Naive thymus-derived CD4-positive, alpha-beta T cell (primary cell): Measurements from ENCODE around the gene BFSP1. TPM values are rescaled to one million over a fixed set of nuclear protein-coding genes. Genes with fewer than 3 reads are reported as not detected.

Source experiments
- ATAC-seq: fragments of 150-1000 bp; cut with Tn5 transposase; 2 replicates; pipeline ENCODE4 v1.10.0; 2021; ENCODE audit warnings: mild to moderate bottlenecking, moderate library complexity
- CTCF ChIA-PET: fragments of 350-600 bp; sonication (Branson Sonifier 250); formaldehyde crosslinking; loops from one replicate; lab custom pipeline; 2021; ENCODE audit warnings: antibody characterized with exemption; lab: Charles Lee
- POLR2A ChIA-PET: fragments of 350-600 bp; sonication (Branson Sonifier 250); formaldehyde crosslinking; loops from one replicate; lab custom pipeline; 2021; ENCODE audit warnings: antibody characterized with exemption, inconsistent platforms; lab: Charles Lee
- DNase-seq, 9 donors: peaks; one replicate each; pipeline versions ENCODE4 v3.0.0 to v3.0.0-alpha.2; 2020 to 2022; ENCODE audit warnings: mixed read lengths in 1 of 9
- H3K27ac ChIP-seq: one replicate; pipeline ENCODE4 v1.7.0; 2013; ENCODE audit warnings: mild to moderate bottlenecking, low read depth, low read length, moderate library complexity
- H3K27me3 ChIP-seq, 2 donors: one replicate each; pipeline ENCODE4 v1.7.0; 2013; ENCODE audit warnings: low read length in 2 of 2, mild to moderate bottlenecking in 2 of 2, moderate library complexity in 2 of 2; ENCODE audit not compliant: control insufficient read depth in 2 of 2, insufficient read depth in 2 of 2
- H3K36me3 ChIP-seq, 3 experiments: 1 replicate in 2 of 3; 2 replicates in 1 of 3; pipeline ENCODE4 v1.7.0; 2013; ENCODE audit warnings: low read length in 3 of 3, mild to moderate bottlenecking in 3 of 3, moderate library complexity in 1 of 3; ENCODE audit not compliant: insufficient read depth in 3 of 3, control insufficient read depth in 2 of 3
- H3K4me1 ChIP-seq, 2 donors: one replicate each; pipeline ENCODE4 v1.7.0; 2013; ENCODE audit warnings: low read length in 2 of 2, mild to moderate bottlenecking in 2 of 2, moderate library complexity in 1 of 2; ENCODE audit not compliant: control insufficient read depth in 2 of 2, insufficient read depth in 2 of 2
- H3K4me3 ChIP-seq: 2 replicates; pipeline ENCODE4 v1.7.0; 2013; ENCODE audit warnings: mild to moderate bottlenecking, low read length
- H3K9me3 ChIP-seq, 3 experiments: 1 replicate in 2 of 3; 2 replicates in 1 of 3; pipeline ENCODE4 v1.7.0; 2013; ENCODE audit warnings: low read length in 3 of 3; ENCODE audit not compliant: control insufficient read depth in 2 of 3
- H3K27ac Mint-ChIP-seq, 9 donors: one replicate each; pipeline ENCODE4 v1.8.0; 2020 to 2022; ENCODE audit warnings: mixed read lengths in 9 of 9, mild to moderate bottlenecking in 8 of 9, moderate library complexity in 5 of 9, inconsistent platforms in 2 of 9
- H3K27me3 Mint-ChIP-seq, 5 donors: one replicate each; pipeline ENCODE4 v1.8.0; 2021 to 2022; ENCODE audit warnings: mixed read lengths in 5 of 5, mild to moderate bottlenecking in 1 of 5
- H3K36me3 Mint-ChIP-seq, 5 donors: one replicate each; pipeline ENCODE4 v1.8.0; 2020 to 2022; ENCODE audit warnings: mixed read lengths in 5 of 5, mild to moderate bottlenecking in 3 of 5, inconsistent platforms in 1 of 5
- H3K4me1 Mint-ChIP-seq, 7 donors: one replicate each; pipeline ENCODE4 v1.8.0; 2020 to 2022; ENCODE audit warnings: mixed read lengths in 7 of 7, mild to moderate bottlenecking in 3 of 7, inconsistent platforms in 1 of 7
- H3K4me3 Mint-ChIP-seq, 10 donors: one replicate each; pipeline ENCODE4 v1.8.0; 2020 to 2022; ENCODE audit warnings: mild to moderate bottlenecking in 10 of 10, mixed read lengths in 10 of 10, moderate library complexity in 6 of 10, inconsistent platforms in 2 of 10
- H3K9me3 Mint-ChIP-seq, 11 donors: one replicate each; pipeline ENCODE4 v1.8.0; 2020 to 2022; ENCODE audit warnings: mixed read lengths in 11 of 11, mild to moderate bottlenecking in 4 of 11, inconsistent platforms in 1 of 11, moderate library complexity in 1 of 11
- intact Hi-C, 2 donors: fragments of 100-400 bp; cut with micrococcal nuclease; formaldehyde crosslinking; loops; one replicate each; pipeline ENCODE4 v1.15.1; 2023
- polyA plus RNA-seq, 2 donors: library from polyadenylated mRNA; unstranded; fragments of 300-500 nt; fragmentation: Illumina TruSeq; gene quantifications; one replicate each; pipeline ENCODE4 v1.2.3, GENCODE V29; 2021
- total RNA-seq, 6 experiments: library from RNA in 5 of 6; stranded (reverse) in 5 of 6; gene quantifications; 1 replicate in 5 of 6; 2 replicates in 1 of 6; pipeline ENCODE4 v1.2.3 and lab custom pipeline; 2021 to 2026

BFSP1 gene
- total and polyA plus RNA-seq, 7 experiments from 2014 or later = 0.42 to 3.4 TPM; not detected in 5

DNA sequence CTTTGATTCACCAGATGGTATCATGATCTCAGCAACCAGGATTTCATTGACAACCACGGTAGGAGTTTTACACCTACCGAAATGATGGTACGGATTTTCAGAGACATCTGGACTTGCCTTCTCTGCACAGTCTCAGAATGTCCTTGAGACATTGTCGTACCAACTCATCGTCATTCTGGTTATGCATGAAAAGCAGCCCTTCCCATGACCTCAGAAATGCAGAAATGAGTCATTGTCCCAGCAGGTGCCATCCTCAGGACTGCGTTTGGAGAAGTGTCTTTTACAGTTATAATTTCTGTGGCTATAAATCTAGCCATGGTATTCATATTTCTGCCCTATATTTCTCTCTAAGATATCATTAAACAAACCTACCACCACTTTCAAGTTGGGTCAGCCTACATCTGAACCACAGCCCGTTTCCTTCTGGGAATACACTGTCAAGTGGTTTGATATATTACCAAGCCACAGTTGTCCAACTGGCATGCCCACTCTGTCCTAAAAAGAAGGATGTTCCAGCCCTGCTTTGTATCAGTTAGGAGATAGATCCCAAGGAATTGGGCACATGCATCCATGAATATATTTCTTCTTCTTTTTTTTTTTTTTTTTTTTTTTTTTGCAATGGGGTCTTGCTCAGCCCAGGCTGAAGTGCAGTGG lies 7.5 kb upstream of the BFSP1 start:
- H3K4me3 Mint-ChIP-seq = no peak overlapping the region
- Histone ChIP-seq H3K9me3 (no peaks in the 10 kb centered on the region), H3K27me3 (no peaks in the 10 kb centered on the region), H3K27ac (no peak overlapping the region), H3K4me3 (no peak overlapping the region), H3K36me3 (no peaks in the 10 kb centered on the region), H3K4me1 (no peaks in the 10 kb centered on the region)
- H3K4me1 Mint-ChIP-seq = peaks cover 0 to 33% (median 0%) of the 10 kb centered on the region in 7 donors
- H3K36me3 Mint-ChIP-seq = no peaks in the 10 kb centered on the region
- intact Hi-C loops = loop anchor here (10.0 kb wide), 3 partner anchors 146 to 746 kb away; partner anchors contain the start of genes MGME1 (in 1 of the 2), RRBP1 (in 1 of the 2), SNX5 (in 1 of the 2) and ZNF133 (in 1 of the 2)
- DNase-seq (no peak), ATAC-seq (peak; percentile 37)
- H3K9me3 Mint-ChIP-seq = no peaks in the 10 kb centered on the region
- peaks cover 10 to 39% (median 18%) of the 10 kb centered on the region in 5 donors for H3K27me3 Mint-ChIP-seq
- POLR2A ChIA-PET = no interaction called here
- CTCF ChIA-PET = interaction anchor here (0.7 kb wide), 1 partner anchor 97 kb away, joined by 3 read pairs; no protein-coding TSS in a partner anchor
- H3K27ac Mint-ChIP-seq = no peak overlapping the region

- Mint-ChIP-seq H3K4me3 (no peak overlapping the region), H3K9me3 (no peaks in the 10 kb centered on the region), H3K27me3 (peaks cover 10 to 32% (median 18%) of the 10 kb centered on the region in 5 donors), H3K27ac (peak overlapping the region in 2 of 9 donors; percentile 54 to 92), H3K36me3 (no peaks in the 10 kb centered on the region), H3K4me1 (peaks cover 0 to 38% (median 0%) of the 10 kb centered on the region in 7 donors)
- Histone ChIP-seq H3K4me1 (no peaks in the 10 kb centered on the region), H3K4me3 (no peak overlapping the region), H3K36me3 (no peaks in the 10 kb centered on the region), H3K27me3 (no peaks in the 10 kb centered on the region), H3K27ac (no peak overlapping the region), H3K9me3 (no peaks in the 10 kb centered on the region)
- DNase-seq (no peak), ATAC-seq (no peak)
- ChIA-PET CTCF (no interaction called here), POLR2A (no interaction called here)
- intact Hi-C loops = loop anchor here (1.0 to 10.0 kb wide), 11 partner anchors 33 to 747 kb away; partner anchors contain the start of genes DSTN (in 1 of the 2), MGME1 (in 1 of the 2), RRBP1 (in 1 of the 2) and SNX5 (in 1 of the 2)
These were observed 6.8 kb upstream of the BFSP1 start for GRCh38 chr20:17537959-17538358.

DNA sequence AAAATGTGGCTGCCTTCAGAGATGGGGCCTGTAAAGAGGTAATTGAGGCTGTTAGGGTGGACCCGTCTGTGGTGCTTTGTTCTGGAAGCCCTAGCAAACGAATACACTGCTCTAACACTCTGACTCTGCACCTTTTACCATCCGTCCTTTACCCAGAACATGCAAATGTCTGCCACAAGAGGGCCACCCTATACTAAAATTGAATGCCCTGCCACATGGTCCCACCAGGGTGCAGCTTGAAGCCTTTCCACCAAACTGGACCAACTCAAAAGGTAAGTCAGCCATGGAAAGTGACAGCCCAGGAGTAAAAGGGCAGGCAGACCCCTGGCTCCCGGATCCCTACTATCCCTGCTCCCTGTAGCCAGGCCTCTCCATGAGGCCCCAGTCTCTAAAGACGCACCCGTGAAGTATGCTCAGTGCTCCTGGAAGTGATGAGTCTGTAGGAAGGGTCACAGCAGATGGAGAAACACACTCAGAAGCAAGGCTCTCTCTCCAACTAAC lies 5.8 kb upstream of the BFSP1 start:
- H3K36me3 ChIP-seq = no peaks in the 10 kb centered on the region
- Mint-ChIP-seq H3K9me3 (no peaks in the 10 kb centered on the region), H3K4me3 (no peak overlapping the region), H3K27ac (peak overlapping the region in 2 of 9 donors; percentile 50 to 52), H3K36me3 (no peaks in the 10 kb centered on the region), H3K4me1 (peaks cover 0 to 39% (median 0%) of the 10 kb centered on the region in 7 donors), H3K27me3 (peaks cover 10 to 30% (median 18%) of the 10 kb centered on the region in 5 donors)
- ChIA-PET POLR2A (no interaction called here), CTCF (interaction anchor here (0.7 to 1.3 kb wide), 7 partner anchors 74 to 457 kb away, joined by 3 to 12 read pairs (median 5); no protein-coding TSS in a partner anchor)
- no peak overlapping the region for H3K27ac ChIP-seq
- H3K4me3 ChIP-seq = no peak overlapping the region
- no peaks in the 10 kb centered on the region for H3K27me3 ChIP-seq
- ATAC-seq = peak; percentile 98
- intact Hi-C loops = loop anchor here (1.0 to 10.0 kb wide), 11 partner anchors 32 to 748 kb away; partner anchors contain the start of genes DSTN (in 1 of the 2), MGME1 (in 1 of the 2), RRBP1 (in 1 of the 2) and SNX5 (in 1 of the 2)
- H3K4me1 ChIP-seq = peaks cover 0 to under 1% of the 10 kb centered on the region in 2 donors
- no peaks in the 10 kb centered on the region for H3K9me3 ChIP-seq
- DNase-seq = peak; percentile 22 to 73 (median 65)

GRCh38 chr20:17534077-17534476 lies 2.9 kb upstream of the BFSP1 start:
- peaks cover 0 to 46% (median 9%) of the 10 kb centered on the region in 7 donors for H3K4me1 Mint-ChIP-seq
- ChIA-PET POLR2A (no interaction called here), CTCF (interaction anchor here (1.0 to 1.7 kb wide), 2 partner anchors 364 to 365 kb away, joined by 3 read pairs; no protein-coding TSS in a partner anchor)
- no peaks in the 10 kb centered on the region for H3K9me3 ChIP-seq
- intact Hi-C loops = loop anchor here (10.0 kb wide), 3 partner anchors 151 to 751 kb away; partner anchors contain the start of genes MGME1 (in 1 of the 2), RRBP1 (in 1 of the 2), SNX5 (in 1 of the 2) and ZNF133 (in 1 of the 2)
- no peaks in the 10 kb centered on the region for H3K36me3 ChIP-seq
- H3K27ac ChIP-seq = no peak overlapping the region
- H3K36me3 Mint-ChIP-seq = peaks cover 0 to 3% (median 0%) of the 10 kb centered on the region in 5 donors
- ATAC-seq (no peak), DNase-seq (no peak)
- peak overlapping the region in 1 of 10 donors; percentile 4 for H3K4me3 Mint-ChIP-seq
- peaks cover 16 to 37% (median 22%) of the 10 kb centered on the region in 5 donors for H3K27me3 Mint-ChIP-seq
- no peak overlapping the region for H3K4me3 ChIP-seq
- H3K9me3 Mint-ChIP-seq = no peaks in the 10 kb centered on the region
- H3K27ac Mint-ChIP-seq = no peak overlapping the region
- peaks cover 0 to 6% of the 10 kb centered on the region in 2 donors for H3K27me3 ChIP-seq
- H3K4me1 ChIP-seq = peaks cover 0 to 5% of the 10 kb centered on the region in 2 donors

DNA sequence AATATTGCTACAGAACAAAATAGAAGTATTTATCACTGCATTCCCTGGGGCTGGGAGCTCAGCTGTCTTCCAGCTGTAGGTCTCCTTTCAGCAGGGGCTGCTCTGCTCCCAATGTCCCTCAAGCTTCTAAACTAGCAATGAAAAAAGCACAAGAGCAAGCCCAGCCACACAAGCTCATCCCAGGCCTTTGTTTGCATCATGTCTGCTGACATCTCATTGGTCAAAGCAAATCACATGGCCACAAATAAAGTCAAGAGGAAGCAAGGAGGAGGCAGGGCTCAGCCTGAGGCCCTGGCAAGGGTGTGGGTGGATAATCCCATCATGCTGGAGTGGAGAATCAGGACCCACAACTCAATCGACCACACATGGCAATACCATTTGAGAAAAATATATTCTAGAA lies 2.2 kb upstream of the BFSP1 start:
- H3K9me3 Mint-ChIP-seq = no peaks in the 10 kb centered on the region
- Histone ChIP-seq H3K27me3 (peaks cover 0 to 6% of the 10 kb centered on the region in 2 donors), H3K4me3 (no peak overlapping the region), H3K9me3 (no peaks in the 10 kb centered on the region), H3K27ac (no peak overlapping the region), H3K36me3 (no peaks in the 10 kb centered on the region), H3K4me1 (peaks cover 0 to 5% of the 10 kb centered on the region in 2 donors)
- peak overlapping the region in 1 of 9 donors; percentile 43 for H3K27ac Mint-ChIP-seq
- CTCF ChIA-PET = interaction anchor here (1.7 kb wide), 1 partner anchor 364 kb away, joined by 3 read pairs; no protein-coding TSS in a partner anchor
- H3K4me3 Mint-ChIP-seq = no peak overlapping the region
- POLR2A ChIA-PET = no interaction called here
- DNase-seq = no peak
- H3K36me3 Mint-ChIP-seq = peaks cover 0 to 3% (median 0%) of the 10 kb centered on the region in 5 donors
- intact Hi-C loops = loop anchor here (10.0 kb wide), 3 partner anchors 151 to 751 kb away; partner anchors contain the start of genes MGME1 (in 1 of the 2), RRBP1 (in 1 of the 2), SNX5 (in 1 of the 2) and ZNF133 (in 1 of the 2)
- peaks cover 12 to 31% (median 21%) of the 10 kb centered on the region in 5 donors for H3K27me3 Mint-ChIP-seq
- ATAC-seq = no peak
- peaks cover 0 to 42% (median 9%) of the 10 kb centered on the region in 7 donors for H3K4me1 Mint-ChIP-seq

GRCh38 chr20:17531665-17532025 lies 466 bp upstream of the BFSP1 start:
- ChIA-PET CTCF (interaction anchor here (0.7 kb wide), 1 partner anchor 83 kb away, joined by 4 read pairs; no protein-coding TSS in a partner anchor), POLR2A (interaction anchor here (0.6 to 0.8 kb wide), 2 partner anchors 27 to 78 kb away, joined by 3 read pairs; no protein-coding TSS in a partner anchor)
- Histone ChIP-seq H3K4me1 (peaks cover 0 to 5% of the 10 kb centered on the region in 2 donors), H3K27me3 (peaks cover 0 to 6% of the 10 kb centered on the region in 2 donors), H3K9me3 (no peaks in the 10 kb centered on the region), H3K27ac (no peak overlapping the region), H3K36me3 (no peaks in the 10 kb centered on the region), H3K4me3 (peak overlapping the region; percentile 46)
- intact Hi-C loops = loop anchor here (1.0 to 10.0 kb wide), 5 partner anchors 26 to 753 kb away; partner anchors contain the start of genes RRBP1 (in 2 of the 2), MGME1 (in 1 of the 2), SNX5 (in 1 of the 2) and ZNF133 (in 1 of the 2)
- H3K36me3 Mint-ChIP-seq = peaks cover 0 to 3% (median 0%) of the 10 kb centered on the region in 5 donors
- H3K9me3 Mint-ChIP-seq = no peaks in the 10 kb centered on the region
- ATAC-seq (no peak), DNase-seq (no peak)
- peaks cover 12 to 21% (median 17%) of the 10 kb centered on the region in 5 donors for H3K27me3 Mint-ChIP-seq
- H3K4me3 Mint-ChIP-seq = peak overlapping the region; percentile 59 to 96 (median 82)
- peaks cover 0 to 29% (median 9%) of the 10 kb centered on the region in 7 donors for H3K4me1 Mint-ChIP-seq
- H3K27ac Mint-ChIP-seq = peak overlapping the region in 2 of 9 donors; percentile 64 to 95
